Neural cell (in vitro differentiated cells): ENCODE measurements around the gene CDKN3. TPM values are rescaled to one million over a fixed set of nuclear protein-coding genes. Genes with fewer than 3 reads are reported as not detected.

Experiments used
- H2AFZ ChIP-seq: fragments of 200-600, 300-800 bp; sonication (generic), shearing (Covaris generic); 2 replicates; pipeline ENCODE4 v1.6.0; 2014; ENCODE audit warnings: low read depth, mild to moderate bottlenecking, antibody characterized with exemption, low read length, moderate library complexity
- H3F3A ChIP-seq: fragments of 200-600 bp; shearing (Covaris generic); 2 replicates; pipeline ENCODE4 v1.6.1; 2016; ENCODE audit warnings: mild to moderate bottlenecking, moderate library complexity, mixed read lengths, antibody characterized with exemption, low read length; ENCODE audit not compliant: insufficient read depth, poor library complexity, severe bottlenecking
- H3K27ac ChIP-seq: fragments of 200-600, 300-800 bp; sonication (generic), shearing (Covaris generic); 2 replicates; pipeline ENCODE4 v1.5.1; 2014; ENCODE audit warnings: mild to moderate bottlenecking, low read length, moderate library complexity
- H3K27me3 ChIP-seq: fragments of 300-800, 200-600 bp; sonication (generic), shearing (Covaris generic); 2 replicates; pipeline ENCODE4 v1.6.0; 2014; ENCODE audit warnings: mild to moderate bottlenecking, low read depth, low read length, moderate library complexity; ENCODE audit not compliant: insufficient read depth
- H3K36me3 ChIP-seq: fragments of 300-800, 200-600 bp; sonication (generic), shearing (Covaris generic); 2 replicates; pipeline ENCODE4 v1.5.1; 2014; ENCODE audit warnings: mild to moderate bottlenecking, antibody characterized with exemption, low read length, moderate library complexity; ENCODE audit not compliant: insufficient read depth
- H3K4me2 ChIP-seq: fragments of 300-800, 200-600 bp; sonication (generic), shearing (Covaris generic); 2 replicates; pipeline ENCODE4 v1.6.0; 2014; ENCODE audit warnings: mild to moderate bottlenecking, low read length
- H3K4me3 ChIP-seq: fragments of 300-800, 200-600 bp; sonication (generic), shearing (Covaris generic); 2 replicates; pipeline ENCODE4 v1.5.1; 2014; ENCODE audit warnings: mild to moderate bottlenecking, low read length, moderate library complexity
- H3K79me2 ChIP-seq: fragments of 200-600 bp; shearing (Covaris generic); replicated peaks from 2 replicates; pipeline ENCODE4 v1.6.0; 2014; ENCODE audit warnings: mild to moderate bottlenecking, low read length, moderate library complexity; ENCODE audit not compliant: insufficient read depth
- H3K9ac ChIP-seq: fragments of 300-800, 200-600 bp; sonication (generic), shearing (Covaris generic); 2 replicates; pipeline ENCODE4 v1.6.1; 2016; ENCODE audit warnings: mild to moderate bottlenecking, low read length, mixed read lengths
- H3K9me2 ChIP-seq: fragments of 200-600 bp; shearing (Covaris generic); 2 replicates; pipeline ENCODE4 v1.6.1; 2016; ENCODE audit warnings: mild to moderate bottlenecking, low read length, mixed read lengths; ENCODE audit not compliant: insufficient read depth
- H3K9me3 ChIP-seq: fragments of 200-600, 300-800 bp; sonication (generic), shearing (Covaris generic); 2 replicates; pipeline ENCODE4 v1.6.1; 2016; ENCODE audit warnings: mild to moderate bottlenecking, mixed run types, low read length, moderate library complexity, mixed read lengths
- H4K20me1 ChIP-seq: fragments of 200-600 bp; shearing (Covaris generic); 2 replicates; pipeline ENCODE4 v1.6.1; 2016; ENCODE audit warnings: mild to moderate bottlenecking, mixed run types; ENCODE audit not compliant: insufficient read depth
- EP300 ChIP-seq: fragments of 450-650 bp; conservative IDR thresholded peaks from 2 replicates; pipeline ENCODE4 v1.6.1; 2014; ENCODE audit warnings: antibody characterized with exemption, mild to moderate bottlenecking, moderate library complexity; ENCODE audit not compliant: poor library complexity, severe bottlenecking
- EZH2 ChIP-seq: fragments of 200-600, 300-800 bp; shearing (Covaris generic), sonication (generic); IDR thresholded peaks from 2 replicates; pipeline ENCODE4 v1.6.1; 2014; ENCODE audit warnings: antibody characterized with exemption, low read length, borderline replicate concordance, mild to moderate bottlenecking; ENCODE audit not compliant: insufficient read depth, poor library complexity, severe bottlenecking
- MXI1 ChIP-seq: fragments of 450-650 bp; conservative IDR thresholded peaks from 2 replicates; pipeline ENCODE4 v1.6.1; 2014; ENCODE audit warnings: antibody characterized with exemption, mild to moderate bottlenecking; ENCODE audit not compliant: poor library complexity, severe bottlenecking
- POLR2AphosphoS5 ChIP-seq: IDR thresholded peaks from 2 replicates; pipeline ENCODE4 v1.6.1; 2012
- RAD21 ChIP-seq: fragments of 450-650 bp; conservative IDR thresholded peaks from 2 replicates; pipeline ENCODE4 v1.6.1; 2014; ENCODE audit warnings: antibody characterized with exemption, mild to moderate bottlenecking, moderate library complexity
- SMC3 ChIP-seq: fragments of 450-650 bp; conservative IDR thresholded peaks from 2 replicates; pipeline ENCODE4 v1.6.1; 2014; ENCODE audit warnings: antibody characterized with exemption, mild to moderate bottlenecking, moderate library complexity; ENCODE audit not compliant: poor library complexity
- TAF1 ChIP-seq: IDR thresholded peaks from 2 replicates; pipeline ENCODE4 v1.6.1; 2012; ENCODE audit warnings: low read depth
- polyA plus RNA-seq: library from polyadenylated mRNA; depleted of rRNA; stranded (reverse); fragments of >200 nt; gene quantifications from 2 replicates; pipeline ENCODE4 v1.2.3, GENCODE V29; 2014
- TF ChIP-seq, protein P1 (sequence below): IDR thresholded peaks from 2 replicates; pipeline ENCODE4 v1.6.1; 2012; ENCODE audit warnings: borderline replicate concordance
- TF ChIP-seq, protein P2 (sequence below): fragments of 450-650 bp; IDR thresholded peaks from 2 replicates; pipeline ENCODE4 v1.5.1; 2014; ENCODE audit warnings: antibody characterized with exemption, mild to moderate bottlenecking, moderate library complexity; ENCODE audit not compliant: poor library complexity, severe bottlenecking

Gene CDKN3
- polyA plus RNA-seq, 1 donor from 2014 or later = 5.9 TPM

DNA sequence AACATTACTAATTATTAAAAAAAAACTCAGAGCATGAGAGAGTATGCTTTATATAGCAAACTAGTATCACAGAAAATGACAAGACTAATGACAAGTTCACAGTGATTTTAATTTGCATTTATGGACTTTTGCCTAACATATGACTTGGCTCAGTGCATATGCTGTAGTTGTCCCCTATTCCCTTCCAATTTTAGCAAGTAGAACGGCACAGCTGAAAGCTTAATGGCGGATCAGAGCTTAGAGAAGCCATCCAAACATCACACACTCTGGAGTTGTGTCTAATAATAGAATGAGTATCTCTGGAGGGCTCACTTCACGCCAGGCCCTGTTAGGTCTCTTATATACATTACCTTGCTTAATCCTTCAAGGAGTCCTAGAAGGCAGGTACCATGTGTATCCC is 31.1 kb downstream of the CDKN3 start:
- no peak overlapping the region for H3K9ac ChIP-seq
- H3K27me3 ChIP-seq = no peaks in the 10 kb centered on the region
- H3K36me3 ChIP-seq = peaks cover 6% of the 10 kb centered on the region
- no peaks in the 10 kb centered on the region for H4K20me1 ChIP-seq
- peaks cover 12% of the 10 kb centered on the region for H3K79me2 ChIP-seq
- no peaks in the 10 kb centered on the region for H3K9me3 ChIP-seq
- H3K9me2 ChIP-seq = no peaks in the 10 kb centered on the region
- H2AFZ ChIP-seq = no peak overlapping the region
- H3K4me2 ChIP-seq = no peak overlapping the region
- H3K27ac ChIP-seq = no peak overlapping the region
- no peaks in the 10 kb centered on the region for H3F3A ChIP-seq
- H3K4me3 ChIP-seq = no peak overlapping the region
- TF ChIP-seq SMC3 (no peak), POLR2AphosphoS5 (no peak), EZH2 (no peak), MXI1 (no peak)
- TF ChIP-seq, protein P1, sequence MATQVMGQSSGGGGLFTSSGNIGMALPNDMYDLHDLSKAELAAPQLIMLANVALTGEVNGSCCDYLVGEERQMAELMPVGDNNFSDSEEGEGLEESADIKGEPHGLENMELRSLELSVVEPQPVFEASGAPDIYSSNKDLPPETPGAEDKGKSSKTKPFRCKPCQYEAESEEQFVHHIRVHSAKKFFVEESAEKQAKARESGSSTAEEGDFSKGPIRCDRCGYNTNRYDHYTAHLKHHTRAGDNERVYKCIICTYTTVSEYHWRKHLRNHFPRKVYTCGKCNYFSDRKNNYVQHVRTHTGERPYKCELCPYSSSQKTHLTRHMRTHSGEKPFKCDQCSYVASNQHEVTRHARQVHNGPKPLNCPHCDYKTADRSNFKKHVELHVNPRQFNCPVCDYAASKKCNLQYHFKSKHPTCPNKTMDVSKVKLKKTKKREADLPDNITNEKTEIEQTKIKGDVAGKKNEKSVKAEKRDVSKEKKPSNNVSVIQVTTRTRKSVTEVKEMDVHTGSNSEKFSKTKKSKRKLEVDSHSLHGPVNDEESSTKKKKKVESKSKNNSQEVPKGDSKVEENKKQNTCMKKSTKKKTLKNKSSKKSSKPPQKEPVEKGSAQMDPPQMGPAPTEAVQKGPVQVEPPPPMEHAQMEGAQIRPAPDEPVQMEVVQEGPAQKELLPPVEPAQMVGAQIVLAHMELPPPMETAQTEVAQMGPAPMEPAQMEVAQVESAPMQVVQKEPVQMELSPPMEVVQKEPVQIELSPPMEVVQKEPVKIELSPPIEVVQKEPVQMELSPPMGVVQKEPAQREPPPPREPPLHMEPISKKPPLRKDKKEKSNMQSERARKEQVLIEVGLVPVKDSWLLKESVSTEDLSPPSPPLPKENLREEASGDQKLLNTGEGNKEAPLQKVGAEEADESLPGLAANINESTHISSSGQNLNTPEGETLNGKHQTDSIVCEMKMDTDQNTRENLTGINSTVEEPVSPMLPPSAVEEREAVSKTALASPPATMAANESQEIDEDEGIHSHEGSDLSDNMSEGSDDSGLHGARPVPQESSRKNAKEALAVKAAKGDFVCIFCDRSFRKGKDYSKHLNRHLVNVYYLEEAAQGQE = no peak

DNA sequence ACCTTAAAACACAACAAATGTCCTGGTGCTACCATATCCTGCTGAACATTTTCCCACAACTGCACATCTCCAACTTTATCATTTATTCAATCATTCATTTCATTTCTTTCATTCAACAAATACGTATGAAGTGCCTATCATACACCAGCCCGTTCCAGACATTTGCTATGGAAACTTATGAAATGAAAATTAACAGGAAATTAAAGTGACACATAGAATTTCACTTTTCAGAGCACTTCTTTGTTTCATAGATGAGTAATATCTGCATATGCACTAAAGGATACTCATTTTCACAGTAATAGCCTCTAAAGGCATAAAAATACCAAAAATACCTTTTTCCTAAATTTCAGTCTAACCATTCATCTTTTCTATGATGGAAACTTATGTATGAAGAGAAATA is 31.7 kb downstream of the CDKN3 start:
- H2AFZ ChIP-seq = no peak overlapping the region
- H4K20me1 ChIP-seq = no peaks in the 10 kb centered on the region
- H3K27me3 ChIP-seq = no peaks in the 10 kb centered on the region
- no peak overlapping the region for H3K9ac ChIP-seq
- peaks cover 19% of the 10 kb centered on the region for H3K79me2 ChIP-seq
- no peaks in the 10 kb centered on the region for H3F3A ChIP-seq
- no peaks in the 10 kb centered on the region for H3K9me3 ChIP-seq
- no peak overlapping the region for H3K4me2 ChIP-seq
- TF ChIP-seq MXI1 = no peak
- TF ChIP-seq, protein P2, sequence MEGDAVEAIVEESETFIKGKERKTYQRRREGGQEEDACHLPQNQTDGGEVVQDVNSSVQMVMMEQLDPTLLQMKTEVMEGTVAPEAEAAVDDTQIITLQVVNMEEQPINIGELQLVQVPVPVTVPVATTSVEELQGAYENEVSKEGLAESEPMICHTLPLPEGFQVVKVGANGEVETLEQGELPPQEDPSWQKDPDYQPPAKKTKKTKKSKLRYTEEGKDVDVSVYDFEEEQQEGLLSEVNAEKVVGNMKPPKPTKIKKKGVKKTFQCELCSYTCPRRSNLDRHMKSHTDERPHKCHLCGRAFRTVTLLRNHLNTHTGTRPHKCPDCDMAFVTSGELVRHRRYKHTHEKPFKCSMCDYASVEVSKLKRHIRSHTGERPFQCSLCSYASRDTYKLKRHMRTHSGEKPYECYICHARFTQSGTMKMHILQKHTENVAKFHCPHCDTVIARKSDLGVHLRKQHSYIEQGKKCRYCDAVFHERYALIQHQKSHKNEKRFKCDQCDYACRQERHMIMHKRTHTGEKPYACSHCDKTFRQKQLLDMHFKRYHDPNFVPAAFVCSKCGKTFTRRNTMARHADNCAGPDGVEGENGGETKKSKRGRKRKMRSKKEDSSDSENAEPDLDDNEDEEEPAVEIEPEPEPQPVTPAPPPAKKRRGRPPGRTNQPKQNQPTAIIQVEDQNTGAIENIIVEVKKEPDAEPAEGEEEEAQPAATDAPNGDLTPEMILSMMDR = no peak
- TF ChIP-seq EZH2 = no peak
- no peak for TF ChIP-seq SMC3
- no peak for TF ChIP-seq POLR2AphosphoS5
- no peak for TF ChIP-seq EP300
- TF ChIP-seq TAF1 = no peak
- TF ChIP-seq RAD21 = no peak
- TF ChIP-seq, protein P1 = no peak
- H3K27ac ChIP-seq = no peak overlapping the region
- H3K9me2 ChIP-seq = no peaks in the 10 kb centered on the region
- H3K36me3 ChIP-seq = peaks cover 6% of the 10 kb centered on the region
- H3K4me3 ChIP-seq = no peak overlapping the region
